HL-60 (cell line): ENCODE measurements around the gene SHC2.
"Not testable (repeated sequence)": the region's sequence is repeated elsewhere in the genome, so short reads cannot be mapped to it uniquely, and the experiment has no call there.

Experiments
- REST ChIP-seq: IDR thresholded peaks from 2 replicates; pipeline ENCODE4 v1.6.1; 2012; ENCODE audit warnings: low read depth; ENCODE audit not compliant: insufficient replicate concordance
- SPI1 ChIP-seq: IDR thresholded peaks from 2 replicates; pipeline ENCODE4 v1.6.1; 2012; ENCODE audit warnings: low read depth, mild to moderate bottlenecking, borderline replicate concordance
- TF ChIP-seq, protein P1 (sequence below): IDR thresholded peaks from one replicate; pipeline ENCODE4 v1.5.1; 2011; ENCODE audit warnings: low read length, control low read depth, inconsistent platforms; ENCODE audit not compliant: insufficient read depth

- TF ChIP-seq, protein P1, sequence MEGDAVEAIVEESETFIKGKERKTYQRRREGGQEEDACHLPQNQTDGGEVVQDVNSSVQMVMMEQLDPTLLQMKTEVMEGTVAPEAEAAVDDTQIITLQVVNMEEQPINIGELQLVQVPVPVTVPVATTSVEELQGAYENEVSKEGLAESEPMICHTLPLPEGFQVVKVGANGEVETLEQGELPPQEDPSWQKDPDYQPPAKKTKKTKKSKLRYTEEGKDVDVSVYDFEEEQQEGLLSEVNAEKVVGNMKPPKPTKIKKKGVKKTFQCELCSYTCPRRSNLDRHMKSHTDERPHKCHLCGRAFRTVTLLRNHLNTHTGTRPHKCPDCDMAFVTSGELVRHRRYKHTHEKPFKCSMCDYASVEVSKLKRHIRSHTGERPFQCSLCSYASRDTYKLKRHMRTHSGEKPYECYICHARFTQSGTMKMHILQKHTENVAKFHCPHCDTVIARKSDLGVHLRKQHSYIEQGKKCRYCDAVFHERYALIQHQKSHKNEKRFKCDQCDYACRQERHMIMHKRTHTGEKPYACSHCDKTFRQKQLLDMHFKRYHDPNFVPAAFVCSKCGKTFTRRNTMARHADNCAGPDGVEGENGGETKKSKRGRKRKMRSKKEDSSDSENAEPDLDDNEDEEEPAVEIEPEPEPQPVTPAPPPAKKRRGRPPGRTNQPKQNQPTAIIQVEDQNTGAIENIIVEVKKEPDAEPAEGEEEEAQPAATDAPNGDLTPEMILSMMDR = not testable (repeated sequence)
- TF ChIP-seq REST, SPI1: not testable (repeated sequence)
These were observed 66.0 kb downstream of the SHC2 start for GRCh38 chr19:394857-395256.
